ENCODE data around the gene CDK5RAP1.

- TF ChIP-seq CTCF (IDR thresholded peaks at IDR 0.05) (no peak), EZH2 (IDR thresholded peaks at IDR 0.05) (no peak)
Measured at GRCh38 chr20:33411242-33411641, 9.9 kb upstream of the CDK5RAP1 start.
